SK-N-MC (cell line): ENCODE results near the gene GKN1.

ENCODE experiments used
- EZH2 ChIP-seq: fragments of 200-600 bp; sonication (generic); IDR thresholded peaks from one replicate; pipeline ENCODE4 v1.6.1; 2017; ENCODE audit warnings: antibody characterized with exemption
- POLR2AphosphoS5 ChIP-seq: IDR thresholded peaks from 2 replicates; pipeline ENCODE4 v1.6.1; 2012; ENCODE audit warnings: mild to moderate bottlenecking, low read depth, low read length, borderline replicate concordance

- TF ChIP-seq POLR2AphosphoS5 (no peak), EZH2 (no peak)
Measured at GRCh38 chr2:68969736-68970490, 4.5 kb upstream of the GKN1 start.
